GM19025 (cell line): ENCODE data around the gene EIF4E.

Experiments used
- ATAC-seq: cut with Tn5 transposase; IDR thresholded peaks from one replicate; pipeline ENCODE4 v1.9.1; 2021; ENCODE audit warnings: mild to moderate bottlenecking, low read depth, moderate library complexity; ENCODE audit not compliant: unreplicated experiment

The EIF4E gene

GRCh38 chr4:98928505-98929340 lies at the start of gene EIF4E:
TSS of gene EIF4E (minus strand) at chr4:98929133. CDS start at chr4:98929112, 21 bp downstream.
- ATAC-seq, result peak; percentile 67

- ATAC-seq, result no peak
Measured at GRCh38 chr4:98977557-98977956, 48.6 kb upstream of the EIF4E start.

GRCh38 chr4:98976716-98977115 lies 47.8 kb upstream of the EIF4E start:
- ATAC-seq, result no peak

GRCh38 chr4:98969878-98970785 lies 41.2 kb upstream of the EIF4E start:
- no peak for ATAC-seq

GRCh38 chr4:98967786-98968329 lies 38.9 kb upstream of the EIF4E start:
- no peak for ATAC-seq

- ATAC-seq, result no peak
Measured at GRCh38 chr4:98966926-98967325, 38.0 kb upstream of the EIF4E start.

GRCh38 chr4:98963538-98964433 lies 34.9 kb upstream of the EIF4E start:
- ATAC-seq, result no peak

GRCh38 chr4:98961770-98962169 lies 32.8 kb upstream of the EIF4E start:
- ATAC-seq, result no peak

- ATAC-seq, result no peak
Measured at GRCh38 chr4:98959411-98959810, 30.5 kb upstream of the EIF4E start.

- ATAC-seq, result no peak
Measured at GRCh38 chr4:98958065-98958464, 29.1 kb upstream of the EIF4E start.

GRCh38 chr4:98955229-98955628 lies 26.3 kb upstream of the EIF4E start:
- no peak for ATAC-seq

GRCh38 chr4:98951710-98952109 lies 22.8 kb upstream of the EIF4E start:
- ATAC-seq, result no peak

GRCh38 chr4:98950925-98951324 lies 22.0 kb upstream of the EIF4E start:
- no peak for ATAC-seq

GRCh38 chr4:98946359-98946758 lies 17.4 kb upstream of the EIF4E start:
- no peak for ATAC-seq

- no peak for ATAC-seq
Measured at GRCh38 chr4:98945297-98945850, 16.4 kb upstream of the EIF4E start.

- ATAC-seq, result no peak
Measured at GRCh38 chr4:98939892-98940298, 11.0 kb upstream of the EIF4E start.

- ATAC-seq, result no peak
Measured at GRCh38 chr4:98939438-98939837, 10.5 kb upstream of the EIF4E start.

GRCh38 chr4:98937986-98938720 lies 9.2 kb upstream of the EIF4E start:
- no peak for ATAC-seq

- no peak for ATAC-seq
Measured at GRCh38 chr4:98935633-98936032, 6.7 kb upstream of the EIF4E start.
